Lower leg skin (tissue), 3 donors: ENCODE measurements around the gene CTSS.
"Not testable (repeated sequence)": the region's sequence is repeated elsewhere in the genome, so short reads cannot be mapped to it uniquely, and the experiment has no call there.

Experiments
- POLR2A ChIP-seq, 2 donors: fragments of 450-650 bp; IDR thresholded peaks; one replicate each; pipeline ENCODE4 v1.6.1; 2016 to 2017; ENCODE audit warnings: antibody characterized with exemption in 2 of 2, mild to moderate bottlenecking in 1 of 2, moderate library complexity in 1 of 2
- TF ChIP-seq, protein P1 (sequence below), 3 donors: fragments of 450-650 bp; IDR thresholded peaks; one replicate each; pipeline ENCODE4 v1.5.1; 2016; ENCODE audit warnings: antibody characterized with exemption in 3 of 3, mild to moderate bottlenecking in 3 of 3, moderate library complexity in 2 of 3

DNA sequence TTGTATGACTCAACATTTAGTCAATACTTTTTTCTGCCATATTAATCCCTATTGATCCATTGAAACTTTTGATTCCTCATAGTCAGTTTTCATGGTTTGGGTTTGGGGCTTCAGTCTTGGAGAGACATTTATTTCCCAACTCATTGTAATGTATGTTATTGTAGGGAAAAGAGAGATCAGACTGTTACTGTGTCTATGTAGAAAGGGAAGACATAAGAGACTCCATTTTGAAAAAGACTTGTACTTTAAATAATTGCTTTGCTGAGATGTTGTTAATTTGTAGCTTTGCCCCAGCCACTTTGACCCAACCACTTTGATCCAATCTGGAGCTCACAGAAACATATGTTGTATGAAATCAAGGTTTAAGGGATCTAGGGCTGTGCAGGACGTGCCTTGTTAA, 56.5 kb downstream of the CTSS start:
- not testable (repeated sequence) for TF ChIP-seq POLR2A (IDR thresholded peaks at IDR 0.05)
- TF ChIP-seq, protein P1, sequence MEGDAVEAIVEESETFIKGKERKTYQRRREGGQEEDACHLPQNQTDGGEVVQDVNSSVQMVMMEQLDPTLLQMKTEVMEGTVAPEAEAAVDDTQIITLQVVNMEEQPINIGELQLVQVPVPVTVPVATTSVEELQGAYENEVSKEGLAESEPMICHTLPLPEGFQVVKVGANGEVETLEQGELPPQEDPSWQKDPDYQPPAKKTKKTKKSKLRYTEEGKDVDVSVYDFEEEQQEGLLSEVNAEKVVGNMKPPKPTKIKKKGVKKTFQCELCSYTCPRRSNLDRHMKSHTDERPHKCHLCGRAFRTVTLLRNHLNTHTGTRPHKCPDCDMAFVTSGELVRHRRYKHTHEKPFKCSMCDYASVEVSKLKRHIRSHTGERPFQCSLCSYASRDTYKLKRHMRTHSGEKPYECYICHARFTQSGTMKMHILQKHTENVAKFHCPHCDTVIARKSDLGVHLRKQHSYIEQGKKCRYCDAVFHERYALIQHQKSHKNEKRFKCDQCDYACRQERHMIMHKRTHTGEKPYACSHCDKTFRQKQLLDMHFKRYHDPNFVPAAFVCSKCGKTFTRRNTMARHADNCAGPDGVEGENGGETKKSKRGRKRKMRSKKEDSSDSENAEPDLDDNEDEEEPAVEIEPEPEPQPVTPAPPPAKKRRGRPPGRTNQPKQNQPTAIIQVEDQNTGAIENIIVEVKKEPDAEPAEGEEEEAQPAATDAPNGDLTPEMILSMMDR (IDR thresholded peaks at IDR 0.05), result not testable (repeated sequence)
